GM19397 (cell line): ENCODE results near the gene LYG2.
"Not testable (repeated sequence)": the region's sequence is repeated elsewhere in the genome, so short reads cannot be mapped to it uniquely, and the experiment has no call there.

ENCODE experiments used
- ATAC-seq: cut with Tn5 transposase; IDR thresholded peaks from one replicate; pipeline ENCODE4 v1.9.1; 2021; ENCODE audit warnings: mild to moderate bottlenecking, moderate library complexity; ENCODE audit not compliant: unreplicated experiment

LYG2 gene, protein sequence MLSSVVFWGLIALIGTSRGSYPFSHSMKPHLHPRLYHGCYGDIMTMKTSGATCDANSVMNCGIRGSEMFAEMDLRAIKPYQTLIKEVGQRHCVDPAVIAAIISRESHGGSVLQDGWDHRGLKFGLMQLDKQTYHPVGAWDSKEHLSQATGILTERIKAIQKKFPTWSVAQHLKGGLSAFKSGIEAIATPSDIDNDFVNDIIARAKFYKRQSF

DNA sequence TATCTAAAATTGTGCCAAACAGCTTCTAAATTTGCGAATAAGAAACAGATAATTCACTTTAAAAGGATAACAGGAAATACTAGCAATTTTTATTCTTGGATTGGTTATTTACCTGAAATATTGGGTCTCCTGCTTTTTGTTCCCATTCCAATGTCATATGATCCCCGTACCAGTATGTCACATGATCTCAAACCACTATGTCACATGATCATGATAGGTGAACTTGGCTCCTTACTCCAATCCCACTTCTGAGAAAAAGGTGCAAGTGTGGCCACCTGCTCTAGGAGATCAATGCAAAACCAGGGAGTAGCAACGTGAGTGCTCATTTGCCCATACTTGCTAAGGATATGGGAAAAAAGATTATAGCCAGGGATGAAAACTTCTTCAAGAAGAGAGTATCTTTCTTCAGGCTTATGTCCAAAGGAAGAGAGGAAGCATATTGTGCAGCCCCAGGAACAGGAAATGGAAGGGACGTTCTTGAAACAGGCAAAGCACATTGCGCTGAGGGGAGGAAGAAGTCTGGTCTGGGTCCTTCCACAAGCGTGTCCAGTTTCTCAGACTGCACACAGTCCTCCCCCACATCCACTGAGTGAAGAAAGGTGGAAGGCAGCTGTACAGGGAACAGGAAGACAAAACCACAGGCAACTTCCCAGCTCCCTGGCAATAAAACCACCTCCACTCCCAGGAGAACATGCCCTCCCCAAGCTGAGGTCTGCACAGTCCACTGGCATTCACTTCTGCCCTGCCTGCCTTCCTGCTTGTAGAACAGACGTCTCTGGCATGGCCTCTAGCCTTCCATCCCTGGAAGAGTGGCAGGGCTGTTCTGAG lies at the start of gene LYG2:
LYG2 (minus strand) TSS at position 176 of the 828 bp plus-strand sequence. CDS start 1,406 bp downstream, outside the sequence.
- ATAC-seq, result no peak

DNA sequence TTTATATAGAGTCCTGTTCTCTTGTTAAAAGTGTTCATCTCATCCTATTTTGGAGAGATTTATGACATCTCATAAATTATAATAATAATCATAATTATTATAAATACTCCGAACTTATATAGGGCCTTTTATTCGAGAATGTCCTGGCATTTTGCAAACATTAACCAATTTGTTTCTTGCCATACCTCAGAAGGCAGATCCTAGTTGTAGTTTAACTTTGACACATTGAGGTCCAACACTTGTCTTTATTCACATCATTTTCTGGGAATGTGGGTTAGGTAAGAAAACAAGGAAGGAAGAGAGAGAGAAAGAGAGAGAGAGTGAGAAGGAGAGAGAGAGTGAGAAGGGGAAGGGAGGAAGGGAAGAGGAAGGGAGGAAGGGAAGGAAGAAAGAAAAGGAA lies 45.6 kb upstream of the LYG2 start, which contains the start of gene LYG1:
LYG1 (minus strand) TSS at position 101 of the 400 bp plus-strand sequence. CDS start 5,527 bp downstream, outside the sequence.
- ATAC-seq, result not testable (repeated sequence)

DNA sequence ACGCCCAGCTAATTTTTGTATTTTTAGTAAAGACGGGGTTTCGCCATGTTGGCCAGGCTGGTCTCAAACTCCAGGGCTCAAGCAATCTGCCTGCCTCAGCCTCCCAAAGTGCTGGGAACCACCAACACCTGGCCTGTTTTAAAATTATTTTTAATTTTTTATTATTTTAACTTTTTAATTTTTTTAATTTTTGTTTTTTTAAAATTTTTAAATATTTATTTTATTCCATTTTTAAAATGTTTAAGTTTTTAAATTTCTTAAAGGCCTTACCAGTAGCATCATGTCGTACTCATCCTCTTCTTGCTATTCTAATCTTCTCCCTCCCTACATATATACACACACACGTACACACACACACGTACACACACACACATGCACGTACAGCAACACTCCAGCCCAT lies 44.1 kb upstream of the LYG2 start:
- ATAC-seq, result no peak

DNA sequence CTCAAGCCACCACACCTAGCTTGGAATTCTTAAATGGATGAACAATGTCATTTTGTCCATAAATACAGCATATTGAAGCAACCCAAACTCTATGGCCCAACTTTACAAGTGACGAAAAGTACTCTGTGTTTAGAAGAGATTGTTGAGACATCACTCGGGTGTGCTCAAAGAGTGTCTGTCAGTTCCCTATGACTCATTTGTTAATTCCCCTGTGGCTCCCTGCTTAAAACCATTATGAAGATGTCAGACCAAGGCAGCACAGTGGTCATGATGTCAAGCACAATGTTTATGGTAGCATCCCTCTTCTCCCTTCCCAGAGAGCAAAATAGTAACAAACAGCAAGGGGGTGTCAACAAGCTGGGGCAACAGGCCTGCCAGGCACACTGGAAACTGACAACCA lies 42.5 kb upstream of the LYG2 start:
- ATAC-seq, result no peak

DNA sequence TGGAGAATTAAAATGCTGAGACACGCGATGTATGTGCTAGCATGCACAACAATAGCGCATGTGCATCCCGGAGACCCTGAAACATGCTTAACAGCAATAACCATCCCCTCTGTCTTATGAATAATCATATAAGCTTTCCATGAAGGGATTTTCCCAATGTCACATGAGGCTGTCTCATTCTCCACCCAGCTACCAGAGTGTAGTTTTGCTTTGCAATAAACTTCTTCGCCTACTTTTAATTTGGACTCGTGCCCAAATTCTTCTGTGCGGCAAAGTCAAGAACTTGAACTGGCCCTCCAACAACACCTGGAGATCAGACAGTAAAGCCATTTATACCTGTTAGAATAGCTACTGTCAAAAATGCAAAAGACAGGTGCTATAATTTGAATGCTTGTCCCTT lies 30.1 kb upstream of the LYG2 start:
- ATAC-seq, result no peak

DNA sequence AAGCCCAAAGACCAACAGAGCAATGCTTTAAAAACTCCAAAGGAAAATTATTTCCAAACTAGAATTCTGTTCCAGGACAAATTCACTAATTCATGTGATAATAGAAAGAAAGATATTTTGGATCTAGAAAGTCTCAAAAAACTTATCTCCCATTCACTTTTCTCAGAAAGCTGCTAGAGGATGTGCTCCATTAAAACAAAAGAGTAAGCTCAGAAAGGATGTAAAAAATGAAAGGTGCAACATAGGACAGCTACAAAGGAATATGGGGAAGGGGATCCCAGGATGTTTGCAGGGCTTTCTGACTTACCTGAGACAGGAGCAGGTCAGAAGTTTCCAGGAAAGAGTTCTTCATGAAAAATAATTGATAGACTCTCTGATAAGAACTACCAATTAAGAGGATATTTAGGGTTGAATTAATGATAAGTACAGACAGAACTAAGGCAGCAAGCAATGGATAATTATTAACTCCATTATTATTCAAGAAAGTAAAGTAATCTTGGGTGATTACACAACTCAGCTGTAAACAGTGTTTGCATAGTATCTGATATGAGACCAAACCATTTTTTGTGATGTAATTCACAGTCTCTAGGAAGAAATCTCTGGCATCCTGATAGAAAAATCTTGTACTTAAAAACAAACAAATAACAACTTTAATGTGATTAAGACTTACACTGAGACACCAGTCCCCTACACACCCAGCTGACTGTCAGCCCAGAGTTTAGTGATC lies 24.7 kb upstream of the LYG2 start:
- ATAC-seq, result no peak

DNA sequence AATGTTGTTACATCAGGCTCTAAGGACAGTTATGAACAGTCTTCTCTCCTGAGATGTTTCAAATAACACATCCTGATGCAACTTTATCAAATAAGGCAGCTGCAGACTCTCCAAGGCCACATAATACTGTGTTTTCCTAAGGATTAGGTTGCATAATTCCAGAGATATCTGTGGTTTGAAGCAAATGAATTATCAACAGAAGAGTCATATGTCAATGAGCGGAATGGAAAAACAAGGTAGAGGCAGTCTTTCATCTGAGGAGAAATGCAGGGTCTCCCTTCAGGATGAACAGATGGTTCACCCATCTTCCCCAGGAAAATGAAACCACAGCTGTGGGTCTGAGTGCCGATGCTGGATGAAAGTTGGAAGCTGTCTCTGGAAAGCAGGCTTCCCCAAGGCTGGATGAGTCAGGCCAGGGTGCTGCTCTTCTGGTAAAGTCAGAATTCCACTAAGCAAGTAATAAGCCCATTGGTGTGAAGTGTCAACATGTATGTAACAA lies 23.4 kb upstream of the LYG2 start:
- ATAC-seq, result no peak

DNA sequence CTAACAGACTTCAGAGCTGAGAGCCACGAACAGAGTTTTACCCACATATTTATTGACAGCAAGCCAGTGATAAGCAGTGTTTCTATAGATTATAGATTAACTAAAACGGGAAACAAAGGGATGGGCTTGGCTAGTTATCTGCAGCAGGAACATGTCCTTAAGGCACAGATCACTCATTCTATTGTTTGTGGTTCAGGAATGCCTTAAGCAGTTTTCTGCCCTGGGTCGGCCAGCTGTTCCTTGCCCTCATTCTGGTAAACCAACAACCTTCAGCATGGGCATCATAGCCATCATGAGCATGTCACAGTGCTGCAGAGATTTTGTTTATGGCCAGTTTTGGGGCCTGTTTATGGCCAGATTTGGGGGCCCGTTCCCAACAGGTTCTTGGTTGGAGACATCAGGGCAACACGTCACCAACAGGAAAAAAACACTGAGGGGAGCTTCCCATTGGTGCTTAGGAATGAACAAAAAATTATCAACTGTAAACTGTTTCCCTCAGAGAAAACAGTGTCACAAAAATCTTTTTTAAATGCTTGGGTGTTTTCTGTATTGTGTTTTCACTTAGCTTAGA lies 22.8 kb upstream of the LYG2 start:
- ATAC-seq, result not testable (repeated sequence)

DNA sequence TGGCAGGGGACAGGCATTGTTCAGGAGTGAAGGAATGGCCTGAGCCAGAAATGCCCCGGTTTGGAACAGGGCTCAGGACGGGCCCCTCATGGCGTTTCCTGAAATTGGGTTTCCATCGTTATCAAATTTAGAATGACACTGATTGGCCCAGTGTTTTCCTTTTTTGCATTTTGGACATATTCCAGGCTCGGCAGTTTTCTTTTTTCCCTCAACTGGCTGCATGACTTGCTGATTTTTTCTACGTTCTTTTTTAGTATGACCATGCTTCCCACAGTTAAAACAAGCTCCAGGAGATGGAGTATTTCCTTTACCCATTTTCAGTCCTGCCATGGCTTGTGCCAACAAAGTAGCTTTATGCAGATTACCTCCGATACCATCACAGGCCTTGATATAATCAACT lies 20.4 kb upstream of the LYG2 start:
- ATAC-seq, result no peak

DNA sequence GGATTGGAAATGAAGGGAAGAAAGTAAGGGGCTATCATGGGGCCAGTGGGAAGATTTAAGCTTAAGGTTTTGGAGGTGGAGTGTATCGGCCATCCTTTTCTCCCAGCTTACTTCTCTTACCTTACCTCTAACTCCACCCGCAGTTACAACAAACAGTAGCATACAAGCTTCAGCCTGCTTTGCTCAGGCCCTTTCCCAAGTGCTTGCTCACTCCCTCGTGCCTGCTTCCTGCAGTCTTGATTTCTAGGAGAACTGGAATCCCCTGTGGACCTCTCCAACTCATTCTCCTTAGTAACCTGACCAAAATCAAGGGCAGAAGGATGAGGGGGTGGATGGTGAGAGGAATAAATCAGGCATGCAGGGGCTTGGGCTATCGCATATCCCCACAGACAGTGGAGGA lies 5.8 kb upstream of the LYG2 start:
- ATAC-seq, result no peak

DNA sequence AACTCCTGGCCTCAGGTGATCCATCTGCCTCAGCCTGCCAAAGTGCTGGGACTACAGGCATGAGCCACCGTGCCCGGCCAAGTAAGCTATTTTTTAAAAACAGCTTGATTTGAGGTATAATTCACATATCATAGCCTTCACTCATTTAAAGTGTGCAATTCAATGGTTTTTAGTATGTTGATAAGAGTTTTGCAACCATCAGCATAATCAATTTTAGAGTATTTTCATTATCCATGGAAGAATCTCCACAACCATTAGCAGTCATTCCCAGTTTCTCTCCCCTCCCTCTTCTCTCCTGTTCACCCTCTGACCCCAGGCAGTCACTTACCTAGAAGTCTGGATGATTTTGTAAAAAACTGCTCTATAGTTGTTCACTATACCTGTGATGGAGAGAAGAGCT lies 4.7 kb upstream of the LYG2 start:
- ATAC-seq, result no peak

DNA sequence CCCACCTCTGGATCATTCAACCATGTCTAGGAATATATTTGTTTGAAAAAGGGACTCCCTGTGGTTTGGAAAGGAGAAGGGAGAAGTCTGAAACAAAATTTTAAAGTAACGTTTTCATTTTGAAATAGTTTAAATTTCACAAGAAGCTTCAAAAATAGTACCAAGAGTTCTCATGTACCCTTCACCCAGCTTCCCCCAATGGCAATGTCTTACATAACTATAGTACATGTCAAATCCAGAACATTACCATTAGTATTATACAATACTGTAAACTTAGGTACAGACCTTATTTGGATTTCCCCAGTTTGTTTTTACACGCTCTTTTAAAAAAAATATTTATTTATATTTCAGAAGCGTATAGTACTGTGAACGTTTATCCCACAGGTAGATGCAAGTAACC lies 4.0 kb upstream of the LYG2 start:
- ATAC-seq, result no peak

DNA sequence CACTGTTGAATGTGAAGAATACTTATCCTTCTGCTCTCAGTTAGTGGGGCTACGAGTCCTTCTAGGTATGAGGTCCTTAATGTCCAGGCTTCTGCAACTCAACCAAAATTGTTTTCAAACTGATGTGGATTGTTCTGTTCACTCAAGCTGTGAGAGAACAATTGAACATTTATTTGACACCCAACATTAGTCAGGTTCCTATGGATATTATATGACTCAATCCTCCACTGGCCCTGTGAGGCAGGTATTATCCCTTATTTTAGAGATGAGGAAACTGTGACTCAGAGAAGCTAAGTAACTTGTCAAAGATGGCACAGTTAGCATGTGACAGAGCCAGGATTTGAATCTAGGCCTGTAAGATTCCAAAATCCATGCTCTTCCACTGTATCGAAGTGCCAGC lies 1.2 kb upstream of the LYG2 start:
- no peak for ATAC-seq

DNA sequence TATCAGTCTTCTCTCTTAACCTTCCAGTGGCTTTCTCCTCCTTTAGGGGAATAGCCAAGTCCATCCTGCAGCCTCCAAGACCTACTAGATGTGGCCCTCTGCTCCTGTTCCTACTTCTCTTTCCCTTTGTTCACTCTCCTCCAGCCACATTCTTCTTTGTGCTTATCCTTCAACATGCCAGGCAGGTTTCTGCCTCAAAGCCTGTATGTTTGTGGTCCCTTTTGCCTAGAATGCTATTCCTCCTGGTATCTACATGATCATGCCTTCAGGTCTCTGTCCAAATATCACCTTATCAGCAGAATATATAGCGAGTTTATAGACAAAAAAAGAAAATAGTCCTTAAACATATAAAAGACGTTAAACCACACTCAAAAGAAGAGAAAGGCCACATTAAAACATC lies 5.5 kb downstream of the LYG2 start:
- ATAC-seq, result no peak

DNA sequence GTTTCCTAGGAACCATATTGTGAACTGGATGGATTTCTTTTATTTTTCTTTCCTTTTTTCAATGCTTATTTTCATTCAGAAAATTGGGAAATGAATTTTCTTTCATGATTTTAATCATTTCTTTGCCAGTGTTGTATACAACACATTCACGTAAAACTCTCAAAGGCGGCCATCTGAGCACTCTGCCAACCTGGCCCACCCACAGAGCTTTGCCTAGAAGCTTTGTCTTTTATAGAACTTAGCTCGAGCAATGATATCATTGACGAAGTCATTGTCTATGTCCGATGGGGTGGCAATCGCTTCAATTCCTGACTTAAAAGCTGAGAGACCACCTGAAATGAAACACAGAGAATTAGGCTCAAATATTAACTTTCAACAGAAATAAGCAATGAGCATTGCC lies 13.3 kb downstream of the LYG2 start:
- ATAC-seq, result no peak

DNA sequence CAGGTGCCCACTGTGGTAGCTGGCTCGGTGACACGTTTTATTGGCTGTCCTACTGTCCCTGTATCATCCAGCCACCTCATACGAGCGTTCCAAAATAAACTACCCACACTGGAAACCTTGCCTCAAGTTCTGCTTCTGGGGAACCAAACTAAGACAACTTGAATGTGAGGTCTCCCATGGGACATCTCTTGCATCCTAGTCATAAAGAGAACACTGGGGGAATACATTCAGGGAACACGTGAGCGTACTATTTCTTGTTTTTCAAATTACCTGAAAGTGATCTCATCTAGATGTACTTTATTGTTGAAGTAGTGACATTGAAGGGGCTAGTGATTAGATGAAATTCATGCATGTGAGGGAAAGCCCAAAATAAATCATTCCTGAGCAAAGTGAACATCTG lies 15.0 kb downstream of the LYG2 start:
- ATAC-seq, result no peak

DNA sequence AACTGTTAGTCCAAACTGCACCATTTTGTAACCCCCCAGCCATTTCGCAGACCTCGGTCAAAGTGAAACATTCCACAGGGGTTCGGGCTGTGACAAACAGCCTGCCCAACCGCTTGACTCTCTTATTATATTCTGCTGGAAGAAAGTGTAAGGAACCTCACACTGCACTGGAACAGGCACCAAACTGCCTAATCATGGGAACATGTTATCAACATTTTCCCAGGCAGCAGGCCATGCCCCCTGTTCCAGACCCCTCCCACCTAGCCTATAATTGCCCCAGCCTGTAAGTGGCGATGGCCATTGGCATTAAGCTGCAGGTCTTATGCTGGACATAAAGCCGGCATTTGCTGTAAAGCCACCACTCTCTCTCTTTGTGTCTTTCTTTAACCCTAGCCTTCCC lies 16.9 kb downstream of the LYG2 start:
- no peak for ATAC-seq

DNA sequence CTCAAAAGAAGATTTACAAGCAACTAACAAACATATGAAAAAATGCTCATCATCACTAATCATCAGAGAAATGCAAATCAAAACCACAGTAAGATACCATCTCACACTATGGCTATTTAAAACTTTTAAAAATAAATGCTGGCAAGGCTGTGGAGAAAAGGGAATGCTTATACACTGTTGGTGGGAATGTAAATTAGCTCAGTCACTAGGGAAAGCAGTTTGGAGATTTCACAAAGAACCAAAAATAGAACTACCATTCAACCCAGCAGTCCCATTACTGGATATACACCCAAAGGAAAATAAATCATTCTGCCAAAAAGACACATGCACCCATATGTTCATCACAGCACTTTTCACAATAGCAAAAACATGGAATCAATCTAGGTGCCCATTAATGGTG lies 22.3 kb downstream of the LYG2 start:
- ATAC-seq, result not testable (repeated sequence)

DNA sequence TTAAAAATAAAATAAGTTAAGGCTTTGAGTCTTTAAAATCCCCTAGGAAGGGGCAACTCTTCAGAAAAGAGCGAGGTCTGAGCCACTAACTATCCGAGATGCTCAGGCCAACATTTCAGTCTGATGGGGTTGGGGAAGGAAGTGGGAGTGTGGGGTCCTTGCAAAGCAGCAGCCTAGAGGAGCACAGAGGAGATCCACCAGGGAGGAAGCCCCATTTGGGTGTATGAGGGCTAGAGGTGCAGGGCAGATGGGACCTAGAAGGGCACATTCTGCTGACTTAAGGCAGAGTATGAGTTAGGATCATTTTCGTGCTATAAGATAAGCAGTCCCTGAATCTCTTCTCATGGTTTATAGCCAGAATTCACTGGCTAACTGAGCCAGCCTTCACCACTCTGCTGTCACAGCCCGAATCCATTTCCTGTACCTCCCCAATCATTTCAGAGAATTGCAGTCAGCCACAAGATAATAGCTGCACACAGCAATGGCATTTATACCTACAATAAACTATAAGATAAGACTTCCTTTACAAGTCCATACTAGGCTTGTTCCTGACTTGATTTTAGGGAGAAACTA lies 37.5 kb downstream of the LYG2 start:
- no peak for ATAC-seq

DNA sequence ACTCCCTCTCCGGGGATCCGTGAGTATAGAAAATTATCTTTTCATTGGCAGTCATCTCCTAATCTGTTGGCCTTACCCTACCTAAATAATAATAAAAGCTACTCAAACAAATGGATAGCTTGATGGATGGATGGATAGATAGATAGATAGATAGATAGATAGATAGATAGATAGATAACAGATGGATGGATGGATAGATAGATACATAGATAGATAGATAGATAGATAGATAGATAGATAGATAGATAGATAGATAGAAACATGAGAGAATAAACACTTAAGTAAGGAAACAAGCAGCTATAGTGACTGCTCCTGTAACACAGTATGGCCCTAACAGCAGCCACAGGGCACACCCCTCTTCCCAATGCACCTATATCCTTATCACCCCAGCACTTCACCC lies 39.4 kb downstream of the LYG2 start:
- no peak for ATAC-seq

DNA sequence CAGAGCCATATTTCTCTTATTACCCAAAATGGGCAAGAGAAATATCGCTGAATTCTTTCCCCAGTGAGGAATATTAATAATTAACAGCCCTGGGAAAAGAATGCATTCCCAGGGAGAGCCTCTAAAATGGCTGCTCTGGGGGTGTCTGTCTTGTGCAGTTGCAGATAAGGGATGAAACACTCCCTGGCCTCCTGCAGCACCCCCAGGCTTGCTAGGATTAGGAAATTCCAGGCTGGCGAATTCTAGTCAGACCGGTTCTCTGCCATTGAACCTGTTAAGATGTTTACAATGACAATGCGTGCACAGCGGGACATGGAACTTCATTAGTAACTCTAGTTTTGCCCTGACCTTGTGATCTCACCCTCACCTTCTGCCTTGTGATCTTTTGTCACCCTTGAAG lies 50.0 kb downstream of the LYG2 start:
- ATAC-seq, result no peak
